A549 (cell line): ENCODE data around the gene IP6K3.

Source experiments
- CTCF ChIP-seq: fragments of >200 bp; sonication (Bioruptor Twin); formaldehyde crosslinking; IDR thresholded peaks from 3 replicates; pipeline ENCODE4 v1.5.1; 2016
- ELK1 ChIP-seq: fragments of 150-350 bp; IDR thresholded peaks from 2 replicates; pipeline ENCODE4 v1.6.1; 2014; ENCODE audit warnings: low read depth, mild to moderate bottlenecking, low read length
- EP300 ChIP-seq, 2 experiments: fragments of >200 bp; sonication (Bioruptor Twin); formaldehyde crosslinking; IDR thresholded peaks; 2 replicates in 1 of 2; 3 replicates in 1 of 2; pipeline ENCODE4 v1.6.1; 2016 to 2017
- HMGXB4 ChIP-seq: fragments of 250-450 bp; sonication (Bioruptor Pico); IDR thresholded peaks from 2 replicates; pipeline ENCODE4 v1.5.0; 2021; ENCODE audit warnings: mild to moderate bottlenecking, moderate library complexity, borderline replicate concordance
- HOXA7 ChIP-seq: fragments of 250-450 bp; sonication (Bioruptor Pico); IDR thresholded peaks from 2 replicates; pipeline ENCODE4 v1.5.0; 2020; ENCODE audit warnings: mild to moderate bottlenecking, moderate library complexity
- PBX3 ChIP-seq: IDR thresholded peaks from 2 replicates; pipeline ENCODE4 v1.6.1; 2012
- POLR2A ChIP-seq: IDR thresholded peaks from 2 replicates; pipeline ENCODE4 v1.6.1; 2012; ENCODE audit warnings: mild to moderate bottlenecking, low read length

GRCh38 chr6:33791620-33792019, 44.9 kb upstream of the IP6K3 start:
- no peak for TF ChIP-seq EP300 (IDR thresholded peaks at IDR 0.05)
- TF ChIP-seq ELK1: no peak
- no peak for TF ChIP-seq HOXA7 (CRISPR knock-in tag)
- TF ChIP-seq POLR2A: no peak
- no peak for TF ChIP-seq HMGXB4 (CRISPR knock-in tag)
- no peak for TF ChIP-seq CTCF
- TF ChIP-seq PBX3: no peak
